SU-DHL-6 (cell line): ENCODE measurements around the gene COQ8B.

Experiments
- CTCF ChIP-seq: fragments of 200-600 bp; sonication (generic); IDR thresholded peaks from one replicate; pipeline ENCODE4 v1.5.1; 2017; ENCODE audit warnings: antibody characterized with exemption, mild to moderate bottlenecking, low read length, moderate library complexity; ENCODE audit not compliant: insufficient read depth, poor library complexity, severe bottlenecking
- EZH2phosphoT487 ChIP-seq: fragments of 200-600 bp; sonication (generic), shearing (Covaris generic); conservative IDR thresholded peaks from 2 replicates; pipeline ENCODE4 v1.6.1; 2018; ENCODE audit warnings: mild to moderate bottlenecking, antibody characterized with exemption, low read length, moderate library complexity, mixed read lengths

GRCh38 chr19:40688309-40688708 is 28.4 kb downstream of the COQ8B start:
- TF ChIP-seq CTCF (no peak), EZH2phosphoT487 (no peak)
